ENCODE measurements around the gene IMMT. TPM values are rescaled to one million over a fixed set of nuclear protein-coding genes. Genes with fewer than 3 reads are reported as not detected.
A peak's percentile ranks its signal among the peaks of the same experiment; 100 is the strongest.

IMMT gene
- total RNA-seq, 1 experiment from 2014 or later, result 97.7 TPM

- ATAC-seq (no peak), DNase-seq (no peak)
- BruUV-seq (replicated peaks), result TSS peak; percentile 50
- Histone ChIP-seq H3K4me1 (ENCODE audit: insufficient read depth, low read length) (no peaks in the 10 kb centered on the region), H3K27ac (ENCODE audit: low read length) (no peak overlapping the region), H3K9ac (ENCODE audit: low read length) (no peak overlapping the region), H3K36me3 (ENCODE audit: low read depth, low read length) (peaks cover 59% of the 10 kb centered on the region), H3K27me3 (ENCODE audit: low read length) (no peaks in the 10 kb centered on the region), H3K79me2 (ENCODE audit: low read length) (no peaks in the 10 kb centered on the region), H3F3A (ENCODE audit: low read length, unreplicated experiment) (no peaks in the 10 kb centered on the region), H3K4me3 (ENCODE audit: low read length) (no peak overlapping the region), H4K20me1 (ENCODE audit: low read length) (no peaks in the 10 kb centered on the region), H3K9me3 (ENCODE audit: low read length) (no peaks in the 10 kb centered on the region), H3K4me2 (ENCODE audit: low read length) (no peak overlapping the region), H2AFZ (ENCODE audit: low read length) (no peak overlapping the region), H3K9me2 (replicated peaks; ENCODE audit: low read length) (no peaks in the 10 kb centered on the region)
- ChIA-PET POLR2A (ENCODE audit: unreplicated experiment) (no interaction called here), CTCF (no interaction called here)
- TF ChIP-seq CTCF (conservative IDR thresholded peaks at IDR 0.05; ENCODE audit: low read depth, low read length) (no peak), EZH2phosphoT487 (IDR thresholded peaks at IDR 0.05; ENCODE audit: borderline replicate concordance, low read length) (no peak), EZH2 (IDR thresholded peaks at IDR 0.05; ENCODE audit: low read length, unreplicated experiment) (no peak)
- intact Hi-C loops (cut with micrococcal nuclease), result loop anchor here (10.0 kb wide), 1 partner anchor 231 kb away; no protein-coding TSS in a partner anchor
These were observed 51.2 kb downstream of the IMMT start for GRCh38 chr2:86143926-86144685.

- DNase-seq, result no peak
- no TSS peak for BruUV-seq (replicated peaks)
- ATAC-seq, result no peak
- Histone ChIP-seq H3K9me2 (replicated peaks; ENCODE audit: low read length) (no peaks in the 10 kb centered on the region), H3F3A (ENCODE audit: low read length, unreplicated experiment) (no peaks in the 10 kb centered on the region), H2AFZ (ENCODE audit: low read length) (no peak overlapping the region), H3K4me2 (ENCODE audit: low read length) (no peak overlapping the region), H3K4me3 (ENCODE audit: low read length) (no peak overlapping the region), H3K79me2 (ENCODE audit: low read length) (no peaks in the 10 kb centered on the region), H3K27me3 (ENCODE audit: low read length) (no peaks in the 10 kb centered on the region), H3K9me3 (ENCODE audit: low read length) (no peaks in the 10 kb centered on the region), H3K9ac (ENCODE audit: low read length) (no peak overlapping the region), H4K20me1 (ENCODE audit: low read length) (no peaks in the 10 kb centered on the region), H3K36me3 (ENCODE audit: low read depth, low read length) (peaks cover 61% of the 10 kb centered on the region), H3K4me1 (ENCODE audit: insufficient read depth, low read length) (no peaks in the 10 kb centered on the region), H3K27ac (ENCODE audit: low read length) (no peak overlapping the region)
- CTCF ChIA-PET, result no interaction called here
- TF ChIP-seq EZH2 (IDR thresholded peaks at IDR 0.05; ENCODE audit: low read length, unreplicated experiment) (no peak), EZH2phosphoT487 (IDR thresholded peaks at IDR 0.05; ENCODE audit: borderline replicate concordance, low read length) (no peak), CTCF (conservative IDR thresholded peaks at IDR 0.05; ENCODE audit: low read depth, low read length) (no peak)
- POLR2A ChIA-PET (ENCODE audit: unreplicated experiment), result no interaction called here
- intact Hi-C loops (cut with micrococcal nuclease), result loop anchor here (10.0 kb wide), 1 partner anchor 231 kb away; no protein-coding TSS in a partner anchor
These were observed 52.0 kb downstream of the IMMT start for GRCh38 chr2:86143307-86143706.

Data from PC-3 (cell line).